ENCODE results near the gene SBNO2.
A peak's percentile ranks its signal among the peaks of the same experiment; 100 is the strongest.

SBNO2 gene

DNA sequence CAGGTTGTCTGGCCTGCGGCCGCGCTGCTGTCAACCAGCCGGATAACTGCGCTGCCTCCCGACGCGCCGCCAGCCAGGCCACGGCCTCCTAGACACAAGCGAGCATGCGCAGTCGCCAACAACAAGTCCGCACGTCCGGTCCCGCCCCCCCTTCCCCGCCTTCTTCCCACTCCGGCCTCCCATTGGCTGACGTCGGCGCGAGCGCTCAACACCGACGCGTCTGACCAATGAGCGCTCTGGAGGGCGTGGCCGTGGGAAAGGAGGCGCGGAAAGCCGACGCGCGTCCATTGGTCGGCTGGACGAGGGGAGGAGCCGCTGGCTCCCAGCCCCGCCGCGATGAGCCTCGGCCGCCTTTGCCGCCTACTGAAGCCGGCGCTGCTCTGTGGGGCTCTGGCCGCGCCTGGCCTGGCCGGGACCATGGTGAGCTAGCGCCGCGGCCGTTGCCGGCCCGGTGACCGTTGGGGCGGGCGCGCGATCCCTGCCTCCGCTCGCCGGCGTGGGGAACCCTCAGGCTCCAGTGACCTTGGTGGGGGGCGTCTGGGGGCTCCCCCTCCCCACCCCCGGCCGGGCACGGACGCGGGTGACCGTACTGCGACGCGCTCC, 70.3 kb downstream of the SBNO2 start, which contains the start of gene GPX4:
TSS of gene GPX4 (plus strand) at position 287 of the 603 bp plus-strand sequence. CDS start at position 337, 50 bp downstream.
- peaks cover 29% of the 10 kb centered on the region for H3K79me2 ChIP-seq (ENCODE audit: insufficient read depth, low read length)
- DNase-seq (peak; percentile 99), ATAC-seq (ENCODE audit: insufficient read depth, low read depth) (peak; percentile 89)
- TF ChIP-seq, protein P1, sequence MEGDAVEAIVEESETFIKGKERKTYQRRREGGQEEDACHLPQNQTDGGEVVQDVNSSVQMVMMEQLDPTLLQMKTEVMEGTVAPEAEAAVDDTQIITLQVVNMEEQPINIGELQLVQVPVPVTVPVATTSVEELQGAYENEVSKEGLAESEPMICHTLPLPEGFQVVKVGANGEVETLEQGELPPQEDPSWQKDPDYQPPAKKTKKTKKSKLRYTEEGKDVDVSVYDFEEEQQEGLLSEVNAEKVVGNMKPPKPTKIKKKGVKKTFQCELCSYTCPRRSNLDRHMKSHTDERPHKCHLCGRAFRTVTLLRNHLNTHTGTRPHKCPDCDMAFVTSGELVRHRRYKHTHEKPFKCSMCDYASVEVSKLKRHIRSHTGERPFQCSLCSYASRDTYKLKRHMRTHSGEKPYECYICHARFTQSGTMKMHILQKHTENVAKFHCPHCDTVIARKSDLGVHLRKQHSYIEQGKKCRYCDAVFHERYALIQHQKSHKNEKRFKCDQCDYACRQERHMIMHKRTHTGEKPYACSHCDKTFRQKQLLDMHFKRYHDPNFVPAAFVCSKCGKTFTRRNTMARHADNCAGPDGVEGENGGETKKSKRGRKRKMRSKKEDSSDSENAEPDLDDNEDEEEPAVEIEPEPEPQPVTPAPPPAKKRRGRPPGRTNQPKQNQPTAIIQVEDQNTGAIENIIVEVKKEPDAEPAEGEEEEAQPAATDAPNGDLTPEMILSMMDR (IDR thresholded peaks at IDR 0.05; ENCODE audit: borderline replicate concordance, extremely low read depth, low read length, poor library complexity, severe bottlenecking), result no peak
- TF ChIP-seq EZH2 (IDR thresholded peaks at IDR 0.05; ENCODE audit: borderline replicate concordance, low read depth, low read length, severe bottlenecking), result no peak
- peaks cover 35% of the 10 kb centered on the region for H3K36me3 ChIP-seq (ENCODE audit: insufficient read depth, low read length)
- H3K4me3 ChIP-seq (ENCODE audit: low read depth in 1 of 2, low read length in 2 of 2), result peak within 1 kb of the TSS; percentile 78 to 99
- H3K27ac ChIP-seq (ENCODE audit: low read length), result peak within 1 kb of the TSS; percentile 89
- H3K27me3 ChIP-seq (ENCODE audit: insufficient read depth, low read length, poor library complexity), result no peaks in the 10 kb centered on the region
- H3K4me1 ChIP-seq (ENCODE audit: insufficient read depth, low read length), result peaks cover 45% of the 10 kb centered on the region
- peak within 1 kb of the TSS; percentile 86 for H2AFZ ChIP-seq (ENCODE audit: low read depth, low read length)
- peaks cover 27% of the 10 kb centered on the region for H4K20me1 ChIP-seq (ENCODE audit: insufficient read depth, low read length)
- no peaks in the 10 kb centered on the region for H3K9me3 ChIP-seq (ENCODE audit: insufficient read depth, low read length, severe bottlenecking)
- peak within 1 kb of the TSS; percentile 98 for H3K9ac ChIP-seq (ENCODE audit: low read depth, low read length)
- H3K4me2 ChIP-seq (ENCODE audit: insufficient read depth, low read length), result peak within 1 kb of the TSS; percentile 91

DNA sequence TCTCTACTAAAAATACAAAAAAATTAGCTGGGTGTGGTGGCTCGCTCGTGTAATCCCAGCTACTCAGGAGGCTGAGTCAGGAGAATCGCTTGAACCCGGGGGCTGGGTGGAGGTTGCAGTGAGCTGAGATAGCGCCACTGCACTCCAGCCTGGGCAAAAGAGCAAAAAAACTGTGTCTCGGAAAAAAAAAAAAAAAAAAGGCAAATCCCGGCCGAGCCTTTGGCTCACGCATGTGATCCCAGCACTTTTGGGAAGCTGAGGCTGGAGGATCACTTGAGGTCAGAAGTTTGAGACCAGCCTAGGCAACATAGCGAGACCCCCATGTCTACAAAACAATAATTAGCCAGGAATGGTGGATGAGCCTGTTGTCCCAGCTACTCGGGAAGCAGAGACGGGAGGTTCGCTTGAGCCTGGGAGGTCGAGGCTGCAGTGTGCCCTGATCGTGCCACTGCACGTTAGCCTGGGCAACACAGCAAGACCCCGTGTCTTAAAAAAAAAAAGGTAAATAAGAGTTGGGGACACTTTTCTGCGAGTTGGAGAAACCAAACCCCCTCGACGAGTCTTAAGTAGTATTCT, 70.8 kb downstream of the SBNO2 start:
- H4K20me1 ChIP-seq (ENCODE audit: insufficient read depth, low read length), result peaks cover 27% of the 10 kb centered on the region
- H3K9ac ChIP-seq (ENCODE audit: low read depth, low read length), result peak overlapping the region; percentile 72
- DNase-seq (no peak), ATAC-seq (ENCODE audit: insufficient read depth, low read depth) (no peak)
- peak overlapping the region; percentile 88 for H3K27ac ChIP-seq (ENCODE audit: low read length)
- peaks cover 29% of the 10 kb centered on the region for H3K79me2 ChIP-seq (ENCODE audit: insufficient read depth, low read length)
- peak overlapping the region; percentile 86 for H2AFZ ChIP-seq (ENCODE audit: low read depth, low read length)
- peaks cover 45% of the 10 kb centered on the region for H3K4me1 ChIP-seq (ENCODE audit: insufficient read depth, low read length)
- TF ChIP-seq, protein P1 (IDR thresholded peaks at IDR 0.05; ENCODE audit: borderline replicate concordance, extremely low read depth, low read length, poor library complexity, severe bottlenecking), result no peak
- no peak for TF ChIP-seq EZH2 (IDR thresholded peaks at IDR 0.05; ENCODE audit: borderline replicate concordance, low read depth, low read length, severe bottlenecking)
- no peaks in the 10 kb centered on the region for H3K9me3 ChIP-seq (ENCODE audit: insufficient read depth, low read length, severe bottlenecking)
- H3K4me2 ChIP-seq (ENCODE audit: insufficient read depth, low read length), result peak overlapping the region; percentile 91
- peaks cover 32% of the 10 kb centered on the region for H3K36me3 ChIP-seq (ENCODE audit: insufficient read depth, low read length)
- no peaks in the 10 kb centered on the region for H3K27me3 ChIP-seq (ENCODE audit: insufficient read depth, low read length, poor library complexity)
- H3K4me3 ChIP-seq (ENCODE audit: low read depth in 1 of 2, low read length in 2 of 2), result peak overlapping the region; percentile 30 to 78

DNA sequence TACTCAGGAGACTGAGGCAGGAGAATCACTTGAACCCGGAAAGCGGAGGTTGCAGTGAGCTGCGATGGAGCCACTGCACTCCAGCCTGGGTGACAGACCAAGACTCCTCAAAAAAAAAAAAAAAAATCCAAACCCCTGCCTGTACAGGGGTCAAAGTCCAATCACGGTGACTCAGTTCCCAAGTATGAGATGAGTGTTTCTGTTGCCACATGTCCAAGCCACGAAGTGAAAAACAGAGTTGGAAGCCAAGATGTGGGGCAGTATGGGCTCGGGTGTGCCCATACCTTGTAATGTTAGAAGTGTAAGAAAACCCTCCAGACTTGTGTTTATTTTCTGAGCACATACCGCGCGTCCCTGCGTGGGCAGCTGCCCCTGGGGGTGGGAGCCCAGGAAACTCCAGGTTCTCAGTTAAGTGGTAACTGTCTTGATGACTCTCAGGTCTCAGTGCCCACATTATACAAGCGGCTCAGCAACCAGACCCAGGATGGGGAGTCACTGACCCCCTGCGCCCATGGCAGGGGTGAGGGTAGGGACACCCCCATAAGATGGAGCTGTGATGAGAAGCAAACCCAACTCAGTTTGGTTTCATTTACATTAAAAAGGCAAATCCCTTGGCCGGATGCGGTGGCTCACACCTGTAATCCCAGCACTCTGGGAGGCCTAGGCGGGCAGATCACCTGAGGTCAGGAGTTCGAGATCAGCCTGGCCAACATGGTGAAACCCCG, 71.5 kb downstream of the SBNO2 start:
- H3K79me2 ChIP-seq (ENCODE audit: insufficient read depth, low read length), result peaks cover 29% of the 10 kb centered on the region
- H3K4me2 ChIP-seq (ENCODE audit: insufficient read depth, low read length), result peak overlapping the region; percentile 91
- H3K4me1 ChIP-seq (ENCODE audit: insufficient read depth, low read length), result peaks cover 45% of the 10 kb centered on the region
- TF ChIP-seq, protein P1 (IDR thresholded peaks at IDR 0.05; ENCODE audit: borderline replicate concordance, extremely low read depth, low read length, poor library complexity, severe bottlenecking), result no peak
- TF ChIP-seq EZH2 (IDR thresholded peaks at IDR 0.05; ENCODE audit: borderline replicate concordance, low read depth, low read length, severe bottlenecking), result no peak
- peak overlapping the region; percentile 72; the same call in 1 of the 2 replicates for H3K9ac ChIP-seq (ENCODE audit: low read depth, low read length)
- H3K36me3 ChIP-seq (ENCODE audit: insufficient read depth, low read length), result peaks cover 28% of the 10 kb centered on the region
- H3K27ac ChIP-seq (ENCODE audit: low read length), result no peak overlapping the region
- ATAC-seq (ENCODE audit: insufficient read depth, low read depth) (no peak), DNase-seq (no peak)
- H3K27me3 ChIP-seq (ENCODE audit: insufficient read depth, low read length, poor library complexity), result no peaks in the 10 kb centered on the region
- H3K9me3 ChIP-seq (ENCODE audit: insufficient read depth, low read length, severe bottlenecking), result no peaks in the 10 kb centered on the region
- no peak overlapping the region for H2AFZ ChIP-seq (ENCODE audit: low read depth, low read length)
- peaks cover 27% of the 10 kb centered on the region for H4K20me1 ChIP-seq (ENCODE audit: insufficient read depth, low read length)
- no peak overlapping the region for H3K4me3 ChIP-seq (ENCODE audit: low read depth in 1 of 2, low read length in 2 of 2)
